ENCODE results near the gene GRM2.

The GRM2 gene

DNA sequence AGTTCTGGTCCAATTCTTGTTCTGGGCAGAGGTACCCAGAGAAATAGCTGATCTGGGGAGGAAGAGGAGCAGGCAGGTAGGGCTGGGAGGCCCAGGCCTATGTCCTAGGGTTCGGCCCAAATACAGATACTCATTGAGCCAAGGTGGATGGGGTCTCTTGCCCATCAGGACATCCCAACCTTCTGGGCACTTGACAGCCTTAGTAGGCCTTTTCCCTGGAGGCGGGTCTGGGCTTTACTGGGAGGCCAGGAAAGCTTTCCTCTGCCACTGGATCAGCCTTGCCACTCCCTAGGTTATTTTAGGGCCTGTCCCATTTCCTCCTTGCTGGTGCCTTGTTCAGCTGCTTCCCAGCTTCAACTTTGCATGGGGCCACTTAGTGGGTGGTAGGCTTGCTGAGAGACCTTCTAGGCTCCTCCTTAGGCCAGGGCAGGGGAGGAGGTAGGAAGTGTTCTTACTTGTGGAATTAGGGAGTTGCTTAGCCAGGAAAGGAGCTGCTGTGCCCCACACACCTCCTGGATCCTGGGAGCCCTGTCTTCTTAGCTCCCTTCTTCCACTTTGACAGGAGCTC lies 26.1 kb upstream of the GRM2 start:
- no peak for DNase-seq

- no peak for DNase-seq
These were observed 25.4 kb upstream of the GRM2 start for GRCh38 chr3:51681453-51681852.

GRCh38 chr3:51682079-51682478 lies 24.8 kb upstream of the GRM2 start:
- peak; percentile 26 for DNase-seq

GRCh38 chr3:51682526-51682925 lies 24.3 kb upstream of the GRM2 start:
- no peak for DNase-seq

DNA sequence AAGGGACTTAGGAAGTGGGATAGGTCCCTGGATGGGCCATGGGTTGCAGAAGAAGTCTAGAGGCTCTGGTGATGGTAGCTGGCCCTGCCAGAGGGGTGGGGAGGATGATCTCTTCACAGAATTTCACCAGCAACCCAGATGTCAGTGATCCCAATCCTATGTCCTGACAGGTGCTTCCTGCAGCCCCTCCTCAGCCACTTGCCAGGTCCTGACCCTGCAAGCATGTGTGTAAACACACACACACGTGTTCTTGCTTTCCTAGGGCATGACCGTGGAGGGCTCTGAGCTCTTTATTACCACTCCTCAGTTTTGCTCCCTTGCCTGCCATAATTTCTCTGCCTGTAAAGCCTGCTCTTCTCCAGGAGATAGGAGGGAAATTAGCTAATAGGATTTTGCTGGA lies 23.3 kb upstream of the GRM2 start:
- DNase-seq = no peak

GRCh38 chr3:51684971-51685751 lies 21.7 kb upstream of the GRM2 start:
- no peak for DNase-seq

DNA sequence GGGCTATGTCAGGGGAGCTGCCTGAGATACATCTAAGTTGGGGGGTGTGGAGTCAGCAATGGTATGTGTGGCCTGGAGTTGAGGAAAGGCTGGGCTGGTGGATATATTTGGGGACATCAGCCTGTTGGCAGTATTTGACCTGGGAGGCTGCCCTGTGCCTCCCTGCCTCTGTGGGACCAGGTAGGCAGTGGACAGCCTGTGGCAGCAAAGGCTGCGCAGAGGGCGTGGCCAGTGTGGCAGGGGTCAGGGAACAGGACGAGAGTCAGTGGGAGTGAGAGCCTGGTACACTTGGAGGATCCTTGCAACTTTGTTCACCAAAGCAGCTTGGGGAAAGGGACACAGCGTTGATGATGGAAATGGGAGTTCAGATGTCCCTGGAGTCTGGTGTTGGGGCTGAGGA lies 20.8 kb upstream of the GRM2 start:
- no peak for DNase-seq

GRCh38 chr3:51686512-51687215 lies 20.2 kb upstream of the GRM2 start:
- no peak for DNase-seq

- no peak for DNase-seq
These were observed 19.2 kb upstream of the GRM2 start for GRCh38 chr3:51687431-51688205.

DNA sequence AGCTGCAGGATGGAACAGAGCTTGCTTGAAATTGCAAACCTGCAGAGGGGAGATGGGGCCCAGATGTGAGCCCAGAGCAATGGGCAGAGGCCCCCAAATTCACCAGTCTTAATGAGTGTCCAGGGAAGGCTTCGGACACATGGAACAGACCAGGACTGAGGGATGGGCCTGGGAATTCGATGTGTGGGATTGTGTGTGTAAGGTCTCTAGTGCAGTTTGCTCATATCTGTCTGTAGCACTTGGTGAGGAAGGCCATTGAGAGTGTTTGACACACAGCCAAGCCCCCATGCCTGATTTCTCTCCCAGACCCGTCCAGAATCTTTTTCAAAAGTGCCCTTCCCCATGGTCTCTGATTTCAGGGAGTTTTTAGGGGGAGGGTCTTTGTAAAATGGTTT lies 18.7 kb upstream of the GRM2 start:
- DNase-seq = no peak

GRCh38 chr3:51691021-51691420 lies 15.8 kb upstream of the GRM2 start:
- DNase-seq = no peak

- no peak for DNase-seq
These were observed 14.9 kb upstream of the GRM2 start for GRCh38 chr3:51691949-51692348.

DNA sequence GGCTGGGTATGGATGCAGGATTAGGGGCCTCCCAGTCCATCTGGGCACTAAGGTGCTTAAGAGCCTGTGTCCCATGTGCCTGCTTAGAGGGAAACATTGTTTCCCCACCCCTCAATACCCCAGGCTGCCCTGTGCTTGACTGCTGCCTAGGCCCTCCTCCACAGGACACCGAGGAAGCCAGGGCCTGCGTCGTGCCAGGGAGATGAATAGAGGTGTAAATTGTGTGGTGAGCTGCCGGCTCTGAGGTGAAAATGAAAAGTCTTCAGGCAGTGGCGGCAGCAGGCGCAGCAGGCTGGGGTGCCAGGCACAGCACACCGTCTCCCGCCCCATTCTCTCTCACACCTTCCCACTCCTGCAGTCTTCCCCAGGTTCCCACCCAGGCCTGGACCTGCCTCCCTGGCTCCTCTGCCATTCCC lies 13.9 kb upstream of the GRM2 start:
- no peak for DNase-seq

DNA sequence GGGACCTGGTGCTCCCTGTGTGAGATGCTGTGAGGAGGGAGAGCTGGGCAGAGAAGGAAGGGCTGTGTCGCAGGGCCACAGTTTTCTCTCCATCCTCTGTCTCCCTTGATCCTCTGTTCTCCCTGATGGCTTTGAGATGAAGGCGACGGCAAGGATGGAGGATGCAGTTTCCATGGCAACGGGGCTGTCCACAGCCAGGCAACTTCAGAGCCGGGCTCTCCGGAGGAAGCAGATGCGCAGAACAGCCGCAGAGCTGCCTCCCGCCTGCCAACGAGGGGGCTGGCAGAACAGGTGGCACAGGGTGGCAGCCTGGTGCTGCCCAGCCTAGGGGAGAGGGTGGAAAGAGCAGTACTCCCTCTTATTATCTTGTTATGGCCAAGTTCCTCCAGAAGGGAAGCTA lies 9.9 kb upstream of the GRM2 start:
- no peak for DNase-seq

DNA sequence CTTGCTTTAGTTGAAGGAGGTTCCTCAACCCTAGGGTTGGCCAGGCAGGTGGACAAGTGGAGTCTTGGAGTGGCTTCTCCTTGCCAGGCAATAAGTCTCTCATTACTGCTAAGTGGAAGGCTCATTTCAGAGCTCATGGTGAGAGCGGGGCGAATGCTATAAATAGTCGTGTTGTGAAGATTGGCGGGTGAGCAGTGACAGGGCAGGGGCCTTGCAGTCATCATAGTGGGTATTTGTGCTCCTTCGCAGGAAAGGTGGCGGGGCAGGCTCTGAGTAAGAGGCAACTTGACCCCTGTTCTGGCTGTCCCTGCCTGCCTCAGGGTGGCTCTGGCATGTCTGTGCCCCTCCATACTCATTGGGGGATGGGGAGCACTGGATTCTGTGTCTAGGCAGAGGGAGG lies 8.7 kb upstream of the GRM2 start:
- no peak for DNase-seq

GRCh38 chr3:51700403-51700802 lies 6.5 kb upstream of the GRM2 start:
- no peak for DNase-seq

GRCh38 chr3:51702156-51702555 lies 4.7 kb upstream of the GRM2 start:
- DNase-seq = no peak

GRCh38 chr3:51703068-51703760 lies 3.7 kb upstream of the GRM2 start:
- DNase-seq = no peak

DNA sequence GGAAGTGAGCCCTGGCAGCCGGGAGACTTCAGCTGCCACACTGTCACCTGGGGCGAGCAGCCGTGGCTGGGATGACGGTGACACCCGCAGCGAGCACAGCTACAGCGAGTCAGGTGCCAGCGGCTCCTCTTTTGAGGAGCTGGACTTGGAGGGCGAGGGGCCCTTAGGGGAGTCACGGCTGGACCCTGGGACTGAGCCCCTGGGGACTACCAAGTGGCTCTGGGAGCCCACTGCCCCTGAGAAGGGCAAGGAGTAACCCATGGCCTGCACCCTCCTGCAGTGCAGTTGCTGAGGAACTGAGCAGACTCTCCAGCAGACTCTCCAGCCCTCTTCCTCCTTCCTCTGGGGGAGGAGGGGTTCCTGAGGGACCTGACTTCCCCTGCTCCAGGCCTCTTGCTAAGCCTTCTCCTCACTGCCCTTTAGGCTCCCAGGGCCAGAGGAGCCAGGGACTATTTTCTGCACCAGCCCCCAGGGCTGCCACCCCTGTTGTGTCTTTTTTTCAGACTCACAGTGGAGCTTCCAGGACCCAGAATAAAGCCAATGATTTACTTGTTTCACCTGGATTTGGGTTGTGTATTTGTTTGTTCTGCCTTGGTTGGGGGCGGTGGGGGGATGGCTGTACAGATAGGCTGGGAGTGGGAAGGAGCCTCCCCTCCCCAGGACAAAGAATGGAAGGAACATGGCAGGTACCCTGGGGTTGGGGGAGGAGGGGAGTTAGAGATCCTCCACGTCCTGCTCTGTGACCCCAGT lies 2.9 kb upstream of the GRM2 start:
- no peak for DNase-seq

- no peak for DNase-seq
These were observed 2.3 kb upstream of the GRM2 start for GRCh38 chr3:51704511-51704950.

- no peak for DNase-seq
These were observed 1.4 kb upstream of the GRM2 start for GRCh38 chr3:51705276-51706020.

All from NCI-H2029 treated with DMSO at 0.1 percent for 48 hours (cell line).